K562 (cell line): ENCODE data around the gene FRMPD2. TPM values are rescaled to one million over a fixed set of nuclear protein-coding genes. Genes with fewer than 3 reads are reported as not detected.

Source experiments
- ATAC-seq: fragments of 200-7000 bp; cut with Tn5 transposase; 3 replicates; pipeline ENCODE4 v1.9.1; 2020; ENCODE audit warnings: moderate library complexity
- BruUV-seq: library from RNA; stranded (reverse); fragments of 400-500 nt; replicated peaks from 2 replicates; lab custom pipeline; 2021; lab: Mats Ljungman, UMichigan
- CTCF ChIA-PET: fragments of 300-600 bp; formaldehyde crosslinking; extraction: SDS; loops from one replicate; lab custom pipeline; 2021; ENCODE audit warnings: low intra/inter-chr PET ratio; lab: Yijun Ruan, JAX
- POLR2A ChIA-PET: fragments of 300-600, 350-650 bp; sonication (Branson Sonifier 250); formaldehyde crosslinking; extraction: SDS; loops from one replicate; lab custom pipeline; 2021; ENCODE audit warnings: antibody characterized with exemption, inconsistent platforms; lab: Yijun Ruan, JAX
- DNase-seq, 4 experiments: peaks; one replicate each; pipeline versions ENCODE4 v3.0.0 to v3.0.0-alpha.2; 2011 to 2018; ENCODE audit warnings: low spot score in 3 of 4, mixed read lengths in 3 of 4; ENCODE audit errors: extremely low read depth in 1 of 4
- FAIRE-seq: peaks from 2 replicates; lab custom pipeline; 2011; peaks lifted over from hg19 to GRCh38; lab: Jason Lieb, UNC
- H2AFZ ChIP-seq: 2 replicates; pipeline ENCODE4 v1.6.0; 2011; ENCODE audit warnings: low read depth, low read length, control low read depth, inconsistent platforms
- H3K27ac ChIP-seq: fragments of 200-600 bp; 3 replicates; pipeline ENCODE4 v1.8.0; 2011; ENCODE audit warnings: low read depth, mild to moderate bottlenecking, control low read depth, inconsistent platforms, low read length, moderate library complexity, mixed read lengths; ENCODE audit errors: extremely low read depth
- H3K27me3 ChIP-seq, 2 experiments: fragments of 300-600 bp in 1 of 2; 2 replicates in 1 of 2; 3 replicates in 1 of 2; pipeline versions ENCODE4 v1.6.0 to v1.8.0; 2011; ENCODE audit warnings: inconsistent platforms in 2 of 2, low read length in 2 of 2, mild to moderate bottlenecking in 1 of 2, mixed read lengths in 1 of 2, moderate library complexity in 1 of 2; ENCODE audit not compliant: control insufficient read depth in 2 of 2, insufficient read depth in 2 of 2
- H3K36me3 ChIP-seq: fragments of 300-600 bp; 3 replicates; pipeline ENCODE4 v1.8.0; 2011; ENCODE audit warnings: mild to moderate bottlenecking, low read length, inconsistent platforms; ENCODE audit not compliant: control insufficient read depth, insufficient read depth
- H3K4me1 ChIP-seq, 2 experiments: fragments of 200-600 bp in 1 of 2; replicated peaks in 1 of 2; 2 replicates in 1 of 2; 3 replicates in 1 of 2; pipeline versions ENCODE4 v1.5.1 to v1.8.0; 2011; ENCODE audit warnings: inconsistent platforms in 2 of 2, low read length in 2 of 2, mild to moderate bottlenecking in 1 of 2, mixed read lengths in 1 of 2, moderate library complexity in 1 of 2; ENCODE audit not compliant: control insufficient read depth in 2 of 2, insufficient read depth in 2 of 2
- H3K4me2 ChIP-seq: 2 replicates; pipeline ENCODE4 v1.6.1; 2011; ENCODE audit warnings: low read length, control low read depth, inconsistent platforms, mixed read lengths; ENCODE audit not compliant: insufficient read depth
- H3K4me3 ChIP-seq: fragments of 200-600 bp; sonication (generic), shearing (Covaris generic); 2 replicates; pipeline ENCODE4 v1.5.1; 2016; ENCODE audit warnings: control low read depth, inconsistent platforms
- H3K79me2 ChIP-seq: fragments of 200-600 bp; 3 replicates; pipeline ENCODE4 v1.8.0; 2011; ENCODE audit warnings: low read length, inconsistent platforms; ENCODE audit not compliant: control insufficient read depth, insufficient read depth
- H3K9ac ChIP-seq, 2 experiments: 2 replicates each; pipeline versions ENCODE4 v1.6.0 to v1.6.1; 2011; ENCODE audit warnings: low read depth in 2 of 2, low read length in 2 of 2, control low read depth in 1 of 2, inconsistent platforms in 1 of 2, mild to moderate bottlenecking in 1 of 2, mixed read lengths in 1 of 2; ENCODE audit not compliant: insufficient read depth in 1 of 2
- H3K9me1 ChIP-seq: one replicate; pipeline ENCODE4 v1.6.0; 2011; ENCODE audit warnings: inconsistent platforms, mild to moderate bottlenecking, low read length, moderate library complexity; ENCODE audit not compliant: control insufficient read depth, insufficient read depth
- H3K9me3 ChIP-seq: replicated peaks from 2 replicates; pipeline ENCODE4 v1.5.1; 2011; ENCODE audit warnings: low read depth, low read length, inconsistent platforms; ENCODE audit not compliant: control insufficient read depth, insufficient read depth
- H4K20me1 ChIP-seq: replicated peaks from 2 replicates; pipeline ENCODE4 v1.6.1; 2011; ENCODE audit warnings: low read length, inconsistent platforms, mixed read lengths; ENCODE audit not compliant: control insufficient read depth, insufficient read depth
- CREM ChIP-seq: IDR thresholded peaks from 2 replicates; pipeline ENCODE4 v1.6.1; 2014; ENCODE audit warnings: antibody characterized with exemption, low read depth
- GABPA ChIP-seq: fragments of 200-800 bp; sonication (Bioruptor generic); conservative IDR thresholded peaks from 2 replicates; pipeline ENCODE4 v1.6.1; 2016; ENCODE audit warnings: low read depth, missing genetic modification characterization, missing compliant biosample characterization
- L3MBTL2 ChIP-seq: fragments of 450-650 bp; IDR thresholded peaks from 2 replicates; pipeline ENCODE4 v1.6.1; 2016; ENCODE audit warnings: mild to moderate bottlenecking, moderate library complexity
- NUFIP1 ChIP-seq: fragments of 450-650 bp; IDR thresholded peaks from 2 replicates; pipeline ENCODE4 v1.6.1; 2018; ENCODE audit not compliant: partially characterized antibody
- RAD21 ChIP-seq, 2 experiments: fragments of 250-450 bp in 1 of 2; fragments of 450-650 bp in 1 of 2; sonication (Bioruptor Pico) in 1 of 2; formaldehyde crosslinking in 1 of 2; IDR thresholded peaks in 1 of 2; conservative IDR thresholded peaks in 1 of 2; 2 replicates each; pipeline versions ENCODE4 v1.4.0 to v1.8.0; 2020 to 2022; ENCODE audit warnings: mild to moderate bottlenecking in 2 of 2, moderate library complexity in 1 of 2
- TEAD4 ChIP-seq, 2 experiments: sonication (generic) in 1 of 2; formaldehyde crosslinking in 1 of 2; IDR thresholded peaks; 2 replicates each; pipeline versions ENCODE4 v1.6.1 to v1.8.0; 2012 to 2022; ENCODE audit warnings: borderline replicate concordance in 1 of 2, inconsistent platforms in 1 of 2, low read length in 1 of 2, mild to moderate bottlenecking in 1 of 2, missing genetic modification reagents in 1 of 2
- WGBS: fragments of 100-300 bp; shearing (Covaris generic); methylation state at CpG from one replicate; pipeline ENCODE4 v1.1.6; 2016; ENCODE audit warnings: low coverage, mixed read lengths; ENCODE audit not compliant: insufficient coverage; ENCODE audit errors: missing lambda C conversion rate; 5-methylcytosine and 5-hydroxymethylcytosine counted together
- in situ Hi-C: fragments of 300-500 bp; cut with MboI; formaldehyde crosslinking; loops from 4 replicates; pipeline ENCODE4 v1.15.0; 2018; ENCODE audit warnings: inconsistent platforms, mixed read lengths
- intact Hi-C: fragments of 100-400 bp; cut with micrococcal nuclease; formaldehyde crosslinking; loops from 2 replicates; pipeline ENCODE4 v1.14.2; 2022
- polyA plus RNA-seq, 8 experiments: library from polyadenylated mRNA; depleted of rRNA in 4 of 8; stranded (reverse) in 5 of 8; unstranded in 3 of 8; fragments of >200 nt; fragmentation: Nextera tagmentation in 2 of 8; fragmentation: Illumina TruSeq in 1 of 8; extraction: Ambion mirVana in 2 of 8; extraction: Trizol in 1 of 8; gene quantifications; 2 replicates each; pipeline versions ENCODE4 v1.2.1 to v1.2.3, GENCODE V29; 2011 to 2014; ENCODE audit warnings: inconsistent platforms in 1 of 8, missing spikeins in 1 of 8
- total RNA-seq, 7 experiments: library from RNA; depleted of rRNA in 6 of 7; stranded (reverse); fragments of >200 nt in 6 of 7; fragmentation: Illumina TruSeq in 2 of 7; extraction: Trizol in 2 of 7; gene quantifications; 2 replicates each; pipeline versions ENCODE4 v1.2.1 to v1.2.3, GENCODE V29; 2011 to 2021; ENCODE audit warnings: low replicate concordance in 1 of 7

FRMPD2 gene
- total and polyA plus RNA-seq, 9 of the 15 experiments (the other 6 are each of a cell fraction or from before 2014, with no cell fraction given) = 0.12 to 0.95 (median 0.33) TPM

DNA sequence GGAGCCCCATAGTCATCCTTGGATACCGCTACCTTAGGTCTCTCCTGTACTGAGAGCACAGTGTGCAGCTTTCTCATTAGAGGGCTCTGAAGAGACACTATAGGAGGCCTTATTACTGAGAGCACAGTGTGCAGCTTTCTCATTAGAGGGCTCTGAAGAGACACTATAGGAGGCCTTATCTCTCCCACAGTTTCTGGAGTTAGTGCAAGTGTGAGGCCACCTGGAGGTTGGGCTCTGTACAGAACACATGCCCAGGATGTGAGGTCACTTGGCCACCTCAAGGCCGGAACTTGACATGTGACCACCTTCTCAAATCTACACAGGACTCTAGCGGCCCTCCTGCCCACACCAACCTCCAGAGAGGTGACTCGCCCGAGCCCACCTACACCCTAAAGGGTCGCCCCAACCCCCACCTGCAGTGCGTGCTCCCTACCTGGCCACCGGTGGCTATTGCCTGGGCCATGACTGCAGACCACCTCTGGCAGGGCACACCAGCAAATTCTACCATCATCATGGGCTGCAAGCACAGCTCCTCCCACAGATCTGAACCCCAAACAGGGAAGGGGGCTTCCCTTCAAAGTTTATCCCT, 24.6 kb downstream of the FRMPD2 start:
- ChIA-PET CTCF (no interaction called here), POLR2A (no interaction called here)
- H3K9ac ChIP-seq = no peak overlapping the region
- WGBS = 4% methylated on average over 8 of the region's 8 CpGs
- H4K20me1 ChIP-seq = no peaks in the 10 kb centered on the region
- TF ChIP-seq CREM (0 out of 2 replicates have a peak, but pooled peaks have one; percentile 20), GABPA (tag) (0 out of 2 replicates have a peak, but pooled peaks have one; percentile 34), NUFIP1 (no peak), TEAD4 (IDR thresholded peaks at IDR 0.05; ENCODE audit: low read length) (no peak), TEAD4 (CRISPR knock-in tag; IDR thresholded peaks at IDR 0.05; ENCODE audit: borderline replicate concordance) (no peak), RAD21 (CRISPR knock-in tag; conservative IDR thresholded peaks at IDR 0.05 in 1 of 2, IDR thresholded peaks at IDR 0.05 in 1 of 2) (0 out of 4 replicates have a peak, but pooled peaks of 1 of the 2 experiments have one; percentile 4), L3MBTL2 (peak; percentile 23; the same call in 1 of the 2 replicates)
- H3K4me2 ChIP-seq = no peak overlapping the region
- H3K36me3 ChIP-seq = no peaks in the 10 kb centered on the region
- no TSS peak for BruUV-seq
- DNase-seq = peak in 1 of 4 experiments; percentile 20
- H3K9me1 ChIP-seq = no peaks in the 10 kb centered on the region
- H3K79me2 ChIP-seq = no peaks in the 10 kb centered on the region
- peaks cover 13 to 61% of the 10 kb centered on the region in 2 experiments for H3K27me3 ChIP-seq
- no peak overlapping the region for H3K4me3 ChIP-seq
- intact Hi-C loops (no loop called here), in situ Hi-C loops (no loop called here)
- H3K9me3 ChIP-seq = no peaks in the 10 kb centered on the region
- FAIRE-seq = no peak
- 0 out of 5 replicates have a peak, but pooled peaks cover 0 to 3% of the 10 kb centered on the region in 2 experiments for H3K4me1 ChIP-seq
- no peak overlapping the region for H3K27ac ChIP-seq
- H2AFZ ChIP-seq = no peak overlapping the region
- peak; percentile 79 for ATAC-seq
